GM12875 (cell line): ENCODE data around the gene DNAH17.
"Not testable (repeated sequence)": the region's sequence is repeated elsewhere in the genome, so short reads cannot be mapped to it uniquely, and the experiment has no call there.

Experiments
- H3K4me3 ChIP-seq: one replicate; pipeline ENCODE4 v1.5.1; 2011; ENCODE audit warnings: low read depth, low read length, control low read depth
- CTCF ChIP-seq: IDR thresholded peaks from 2 replicates; pipeline ENCODE4 v1.5.1; 2011; ENCODE audit warnings: low read depth, mild to moderate bottlenecking, control low read depth, inconsistent platforms, low read length, moderate library complexity, borderline replicate concordance; ENCODE audit not compliant: insufficient read depth

DNAH17 gene

GRCh38 chr17:78473951-78474613 lies 103.1 kb downstream of the DNAH17 start:
- TF ChIP-seq CTCF = no peak
- no peak overlapping the region for H3K4me3 ChIP-seq

GRCh38 chr17:78472035-78472905 lies 104.9 kb downstream of the DNAH17 start:
- no peak overlapping the region for H3K4me3 ChIP-seq
- no peak for TF ChIP-seq CTCF

DNA sequence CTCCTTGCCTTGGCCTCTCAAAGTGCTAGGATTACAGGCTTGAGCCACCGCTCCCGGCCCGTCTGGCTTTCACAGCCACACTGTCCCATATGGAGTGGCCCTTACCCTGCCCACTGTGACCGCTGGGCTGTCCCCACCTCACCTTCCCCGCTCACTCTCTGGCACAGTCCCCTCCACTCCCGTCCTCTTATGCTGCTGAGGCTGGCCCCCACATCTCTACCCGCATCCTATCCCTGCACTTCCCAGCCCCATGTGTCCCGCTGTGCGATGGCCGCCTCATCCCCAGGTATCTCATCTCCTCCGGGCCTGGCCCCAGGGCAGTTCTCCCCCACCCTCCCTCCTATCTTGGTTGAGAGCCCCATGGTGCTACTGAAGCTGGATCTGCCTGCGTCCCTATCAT lies 105.6 kb downstream of the DNAH17 start:
- no peak for TF ChIP-seq CTCF
- H3K4me3 ChIP-seq = no peak overlapping the region

DNA sequence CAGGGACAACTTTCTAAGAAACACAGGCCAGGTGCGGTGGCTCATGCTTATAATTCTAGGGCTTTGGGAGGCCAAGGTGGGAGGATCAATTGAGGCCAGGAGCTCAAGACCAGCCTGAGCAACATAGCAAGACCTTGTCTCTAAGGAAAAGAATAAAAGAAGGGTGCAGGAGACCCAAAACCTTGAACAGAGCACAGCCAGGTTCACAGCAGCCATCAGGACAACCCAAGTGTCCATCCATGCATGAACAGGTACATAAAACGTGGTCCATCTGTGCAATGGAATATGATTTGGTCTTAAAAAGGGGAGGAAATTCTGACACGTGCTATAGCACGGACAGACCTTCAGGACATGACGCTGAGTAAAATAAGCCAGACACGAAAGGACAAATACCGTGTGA lies 107.8 kb downstream of the DNAH17 start:
- no peak overlapping the region for H3K4me3 ChIP-seq
- no peak for TF ChIP-seq CTCF

- TF ChIP-seq CTCF = no peak
- H3K4me3 ChIP-seq = no peak overlapping the region
These were observed 108.8 kb downstream of the DNAH17 start for GRCh38 chr17:78468366-78468765.

GRCh38 chr17:78466786-78467715 lies 110.1 kb downstream of the DNAH17 start:
- no peak for TF ChIP-seq CTCF
- H3K4me3 ChIP-seq = no peak overlapping the region

DNA sequence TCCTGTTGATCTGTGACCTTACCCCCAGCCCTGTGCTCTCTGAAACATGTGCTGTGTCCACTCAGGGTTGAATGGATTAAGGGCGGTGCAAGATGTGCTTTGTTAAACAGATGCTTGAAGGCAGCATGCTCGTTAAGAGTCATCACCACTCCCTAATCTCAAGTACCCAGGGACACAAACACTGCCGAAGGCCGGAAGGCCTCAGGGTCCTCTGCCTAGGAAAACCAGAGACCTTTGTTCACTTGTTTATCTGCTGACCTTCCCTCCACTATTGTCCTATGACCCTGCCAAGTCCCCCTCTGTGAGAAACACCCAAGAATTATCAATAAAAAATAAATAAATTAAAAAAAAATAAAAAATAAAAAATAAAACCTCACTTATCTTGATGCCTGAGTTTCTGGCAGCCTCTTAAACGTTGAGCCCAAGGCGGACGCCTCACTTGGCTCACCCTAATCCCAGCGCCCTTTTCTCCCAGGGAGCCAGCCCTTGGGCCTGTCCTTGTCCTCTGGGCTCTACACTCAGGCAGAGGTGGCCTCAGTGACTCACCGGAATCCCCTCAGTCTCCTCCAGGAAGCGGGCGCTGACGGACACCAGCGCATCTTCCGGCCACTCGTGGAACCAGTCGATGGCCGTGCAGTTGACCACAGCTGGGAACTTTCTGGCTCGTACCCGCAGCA lies 110.9 kb downstream of the DNAH17 start:
- not testable (repeated sequence) for H3K4me3 ChIP-seq
